HG03354 (cell line): Measurements from ENCODE around the gene C1orf159.
"Not testable (repeated sequence)": the region's sequence is repeated elsewhere in the genome, so short reads cannot be mapped to it uniquely, and the experiment has no call there.

ENCODE experiments used
- ATAC-seq: cut with Tn5 transposase; IDR thresholded peaks from one replicate; pipeline ENCODE4 v1.9.1; 2021; ENCODE audit warnings: mild to moderate bottlenecking; ENCODE audit not compliant: unreplicated experiment, poor library complexity, severe bottlenecking

C1orf159 gene

GRCh38 chr1:1115786-1116700 is at the start of gene C1orf159:
TSS of gene C1orf159 (minus strand) at chr1:1116089. CDS start at chr1:1091543, 24,546 bp downstream.
- peak; percentile 93 for ATAC-seq

DNA sequence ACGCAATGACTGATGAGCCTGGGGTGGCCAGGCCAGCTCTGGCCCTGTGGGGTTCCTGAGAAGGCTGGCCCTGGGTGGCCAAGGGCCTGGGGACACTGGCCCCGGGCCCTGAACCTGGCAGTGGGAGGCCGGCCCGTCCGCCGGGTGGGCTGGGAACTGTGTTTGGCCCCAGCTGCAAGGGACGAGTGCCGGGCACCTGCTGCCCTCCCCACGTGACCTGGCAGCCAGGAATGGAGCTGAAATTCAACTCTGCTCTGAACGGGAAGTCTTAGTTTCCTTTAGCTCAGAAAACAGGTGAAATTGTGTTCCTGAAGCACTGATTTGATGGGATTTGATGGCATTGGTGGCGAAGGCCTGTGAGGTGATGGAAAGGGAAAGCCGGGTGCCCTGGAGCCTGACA is 49.6 kb upstream of the C1orf159 start:
- no peak for ATAC-seq

DNA sequence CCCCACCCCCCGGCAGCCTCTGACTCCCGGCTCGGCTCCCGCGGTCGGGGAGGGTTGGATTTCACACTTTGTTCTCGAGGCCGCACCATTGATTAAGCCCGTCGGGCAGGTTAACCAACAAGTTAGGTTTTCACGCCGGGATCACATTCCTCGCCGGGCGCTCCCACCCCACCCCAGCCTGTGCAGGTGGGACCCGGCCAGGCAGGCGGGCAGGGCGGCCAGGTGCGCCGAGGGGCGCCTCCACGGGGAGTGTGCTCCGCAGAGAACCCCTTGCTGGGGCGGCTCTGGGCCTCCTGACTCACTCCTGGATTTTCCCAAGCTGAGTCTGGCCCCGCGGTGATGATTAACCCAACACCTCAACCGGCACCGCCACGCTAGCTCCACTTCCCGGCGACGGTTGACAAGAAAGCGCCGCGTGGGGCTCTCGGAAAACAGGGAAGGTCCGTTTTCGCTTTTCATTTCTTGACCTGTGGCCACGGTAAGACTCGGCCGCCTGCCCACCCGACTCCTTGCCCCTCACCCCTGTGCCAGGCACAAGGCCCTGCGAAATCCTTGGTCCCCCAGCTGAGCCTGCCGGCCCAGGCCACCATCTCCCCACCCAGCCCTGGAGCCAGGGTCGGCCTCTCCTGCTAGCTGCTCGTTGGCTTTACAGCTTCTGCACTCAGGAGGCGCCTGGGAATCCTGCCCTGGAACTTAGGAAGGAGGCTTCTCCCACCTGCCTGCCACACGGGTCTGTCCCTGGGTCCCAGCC is 49.0 kb upstream of the C1orf159 start:
- no peak for ATAC-seq

DNA sequence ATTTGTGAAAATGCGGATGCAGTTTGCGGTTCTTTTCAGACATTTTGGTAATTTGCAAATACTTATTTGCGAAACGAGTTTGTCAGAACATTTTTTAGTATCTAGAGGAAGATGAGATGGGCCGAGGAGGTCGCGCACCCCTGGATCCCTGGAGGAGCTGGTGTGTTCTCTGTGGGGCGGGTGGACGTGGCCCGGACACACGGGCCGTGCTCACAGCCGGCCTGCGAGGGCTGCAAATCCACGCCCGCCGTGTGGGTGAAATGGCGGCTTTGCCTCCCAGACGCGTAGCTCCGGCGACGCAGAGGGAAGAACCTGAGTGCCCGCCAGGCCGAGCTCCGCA is 48.4 kb upstream of the C1orf159 start:
- ATAC-seq, result no peak

DNA sequence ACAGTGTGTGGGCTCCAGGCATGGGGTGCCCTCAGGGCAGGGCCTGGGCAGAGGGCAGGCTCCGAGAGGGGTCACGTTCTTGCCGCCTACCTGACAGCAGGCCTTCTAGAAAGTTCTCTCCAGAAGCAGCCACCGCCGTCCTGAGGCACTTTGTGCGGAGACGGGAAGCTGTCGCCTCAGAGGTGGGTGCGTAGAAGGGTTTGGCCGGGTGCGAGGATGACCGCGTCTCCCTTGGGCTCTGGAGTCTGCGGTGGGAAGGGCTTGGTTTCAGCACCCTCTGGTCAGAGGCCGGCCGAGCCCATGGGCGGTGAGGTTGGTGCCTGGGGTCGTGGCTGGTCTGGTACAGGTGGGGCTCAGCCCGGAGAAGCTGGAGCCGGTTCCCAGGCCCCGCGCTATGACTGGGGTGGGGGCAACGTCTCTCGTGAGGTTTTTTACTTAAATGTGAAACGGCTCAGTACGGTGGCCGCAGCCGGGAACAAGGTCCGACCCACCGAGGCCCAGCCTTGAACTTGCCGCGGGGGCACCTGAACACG is 47.7 kb upstream of the C1orf159 start:
- ATAC-seq, result no peak

GRCh38 chr1:1162597-1163537 is 47.0 kb upstream of the C1orf159 start:
- ATAC-seq, result no peak

DNA sequence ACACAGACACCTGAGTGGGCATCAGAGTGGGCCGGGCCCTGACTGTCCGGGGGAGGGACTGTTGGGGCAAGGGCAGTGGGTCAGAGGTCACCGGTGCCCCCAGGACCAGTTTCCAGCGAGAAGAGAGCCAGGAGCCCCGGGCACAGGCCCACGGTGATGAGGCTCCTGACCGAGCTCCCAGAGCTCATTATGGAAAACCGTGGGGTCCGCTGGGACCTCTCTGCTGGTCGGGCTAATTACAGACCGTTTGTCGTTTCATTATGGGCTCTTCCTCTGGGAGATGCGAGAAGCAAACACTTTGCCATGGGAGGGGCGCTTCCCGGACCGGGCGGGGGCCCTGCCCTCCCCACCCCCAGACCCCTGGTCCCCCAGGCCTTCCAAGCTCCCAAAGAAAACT is 45.8 kb upstream of the C1orf159 start:
- no peak for ATAC-seq

DNA sequence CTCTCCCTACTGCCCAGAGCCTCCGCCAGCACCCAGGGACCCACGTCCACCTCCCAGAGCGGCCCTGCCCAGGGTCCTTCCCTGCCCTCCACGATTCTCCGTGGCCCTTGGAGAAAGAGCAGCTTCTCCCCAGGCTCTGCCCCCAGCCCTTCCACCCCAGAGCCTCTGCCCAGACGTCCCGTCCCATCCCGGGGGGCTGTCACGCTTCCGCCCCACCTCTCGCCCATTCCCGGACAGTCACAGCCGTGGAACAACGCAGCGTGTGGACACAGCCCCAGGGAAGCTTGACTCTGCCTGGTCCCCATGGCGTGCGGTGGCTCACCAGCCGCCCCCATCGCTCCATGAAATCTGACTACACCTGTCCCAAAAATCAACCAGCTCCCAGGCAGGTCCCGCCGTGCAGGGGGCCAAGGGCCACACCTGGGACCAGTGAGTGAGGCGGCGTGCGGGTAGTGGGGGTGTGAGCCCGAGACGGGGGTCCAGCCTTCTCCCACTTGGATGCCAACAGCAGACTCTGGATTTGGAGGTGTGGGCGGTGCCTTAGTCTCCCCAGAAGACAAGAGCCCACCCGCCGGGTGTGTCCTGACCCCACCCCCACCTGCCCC is 45.3 kb upstream of the C1orf159 start:
- no peak for ATAC-seq

GRCh38 chr1:1160281-1160930 is 44.5 kb upstream of the C1orf159 start:
- no peak for ATAC-seq

DNA sequence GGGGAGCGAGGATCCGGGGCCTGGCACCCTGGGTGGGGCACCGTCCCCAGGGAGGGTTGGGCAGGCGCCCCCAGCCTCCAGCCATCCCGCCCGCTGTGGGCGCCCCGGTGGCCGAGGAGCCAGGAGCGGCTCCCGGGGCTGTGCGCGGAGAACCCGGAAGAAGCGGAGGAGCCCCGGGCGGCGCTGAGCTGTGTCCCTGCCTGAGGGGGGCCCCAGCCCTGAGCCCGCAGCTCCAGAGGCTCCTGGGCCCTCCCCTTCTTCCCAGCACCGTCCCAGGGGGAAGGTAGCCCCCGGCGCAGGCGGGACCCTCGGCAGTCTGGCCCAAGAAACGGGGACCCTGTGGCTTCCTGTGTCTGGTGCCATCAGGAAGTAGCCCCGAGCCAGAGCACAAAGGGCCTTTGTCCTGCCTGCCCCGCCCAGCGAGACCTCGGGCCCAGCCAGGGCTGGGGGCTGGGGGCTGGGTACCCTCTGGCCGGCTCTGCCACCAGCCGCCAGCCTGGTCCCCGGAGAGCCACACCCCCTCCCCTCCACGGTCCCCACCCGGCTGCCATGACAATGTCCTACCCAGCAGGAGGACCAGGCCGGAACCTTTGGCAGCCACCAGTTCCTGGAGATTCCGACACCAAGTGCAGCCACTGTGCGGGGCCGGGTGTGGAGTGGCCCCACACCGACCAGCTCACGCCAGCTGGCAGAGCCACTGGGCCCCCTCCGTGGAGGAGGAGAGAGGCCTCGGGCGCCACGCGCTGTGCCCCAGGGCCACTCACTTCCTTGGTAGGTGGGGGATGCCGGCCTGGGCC is 42.2 kb upstream of the C1orf159 start:
- peak; percentile 60 for ATAC-seq

DNA sequence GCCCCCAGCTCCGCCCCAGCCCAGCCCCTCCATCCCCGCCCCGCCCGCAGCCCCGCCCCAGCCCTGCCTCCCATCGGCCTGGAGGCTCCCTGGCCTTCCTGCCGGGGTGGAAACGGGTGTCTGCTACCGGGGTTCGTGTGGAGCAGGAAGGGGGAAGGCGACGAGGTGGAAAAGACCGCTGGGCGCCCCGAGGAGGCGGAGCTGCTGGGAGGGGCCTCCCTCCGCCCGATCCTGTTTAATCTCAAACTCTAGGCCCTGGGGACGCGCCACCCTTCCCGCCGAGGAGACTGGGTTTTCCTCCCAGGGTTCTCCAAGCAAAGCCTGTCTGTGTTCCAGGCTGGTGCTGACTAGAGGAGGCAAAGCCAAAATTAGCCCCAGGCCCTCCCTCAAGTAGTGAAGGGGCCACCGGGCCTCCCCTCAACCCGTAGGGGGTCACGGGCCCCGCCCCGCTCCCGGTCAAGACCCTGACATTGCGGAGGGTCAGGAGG is 41.6 kb upstream of the C1orf159 start:
- ATAC-seq, result peak; percentile 43

GRCh38 chr1:1157033-1157365 is 41.1 kb upstream of the C1orf159 start:
- no peak for ATAC-seq

GRCh38 chr1:1156140-1157032 is 40.5 kb upstream of the C1orf159 start:
- ATAC-seq, result no peak

DNA sequence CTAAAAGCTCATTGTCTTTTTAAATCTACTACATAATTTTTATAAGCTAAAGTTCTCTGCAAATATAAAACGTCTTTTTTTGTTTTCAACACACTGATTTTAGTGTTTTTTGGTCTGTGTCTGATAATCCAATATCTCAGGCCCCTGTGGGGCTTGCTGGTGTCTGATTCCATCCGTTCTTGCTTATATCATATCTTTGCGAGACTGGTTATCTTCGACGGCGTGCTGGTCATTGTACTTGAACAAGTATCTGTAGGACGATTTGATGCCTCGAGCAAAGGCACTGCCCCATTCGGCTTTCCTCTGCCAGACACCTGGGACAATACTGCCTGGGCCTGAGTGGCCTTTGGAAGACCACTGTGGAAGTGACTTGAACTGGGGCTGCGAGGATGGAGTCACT is 39.4 kb upstream of the C1orf159 start:
- no peak for ATAC-seq

GRCh38 chr1:1153874-1154273 is 38.0 kb upstream of the C1orf159 start:
- ATAC-seq, result no peak

DNA sequence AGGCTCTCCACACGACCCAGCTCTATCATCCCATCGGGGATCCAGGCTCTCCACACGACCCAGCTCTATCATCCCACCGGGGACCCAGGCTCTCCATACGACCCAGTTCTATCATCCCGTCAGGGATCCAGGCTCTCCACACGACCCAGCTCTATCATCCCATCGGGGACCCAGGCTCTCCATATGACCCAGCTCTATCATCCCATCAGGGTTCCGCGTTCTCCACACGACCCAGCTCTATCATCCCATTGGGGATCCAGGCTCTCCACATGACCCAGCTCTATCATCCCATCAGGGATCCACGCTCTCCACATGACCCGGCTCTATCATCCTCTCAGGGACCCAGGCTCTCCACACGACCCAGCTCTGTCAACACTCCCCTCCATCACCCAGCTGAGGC is 37.3 kb upstream of the C1orf159 start:
- ATAC-seq, result not testable (repeated sequence)

GRCh38 chr1:1152431-1152830 is 36.5 kb upstream of the C1orf159 start:
- ATAC-seq, result not testable (repeated sequence)
